SK-N-SH treated with all-trans-retinoic acid at 6 μM for 48 hours (cell line): ENCODE data around the gene ITCH.

Experiments
- ARNTL ChIP-seq: fragments of 450-650 bp; formaldehyde crosslinking; IDR thresholded peaks from 2 replicates; pipeline ENCODE4 v1.5.0; 2020; ENCODE audit warnings: low read depth, mild to moderate bottlenecking, moderate library complexity, borderline replicate concordance
- GLIS3 ChIP-seq: fragments of 250-450 bp; sonication (Bioruptor Pico); IDR thresholded peaks from 2 replicates; pipeline ENCODE4 v1.5.0; 2020; ENCODE audit warnings: mild to moderate bottlenecking, moderate library complexity
- PATZ1 ChIP-seq: fragments of 250-450 bp; sonication (Bioruptor Pico); IDR thresholded peaks from 2 replicates; pipeline ENCODE4 v1.8.0; 2020; ENCODE audit warnings: mild to moderate bottlenecking, moderate library complexity, borderline replicate concordance
- TOX ChIP-seq: fragments of 250-450 bp; sonication (Bioruptor Pico); IDR thresholded peaks from 2 replicates; pipeline ENCODE4 v1.8.0; 2021; ENCODE audit warnings: mild to moderate bottlenecking, moderate library complexity, borderline replicate concordance
- TSHZ2 ChIP-seq: fragments of 250-450 bp; sonication (Bioruptor Pico); IDR thresholded peaks from 2 replicates; pipeline ENCODE4 v1.5.0; 2020; ENCODE audit warnings: mild to moderate bottlenecking, moderate library complexity
- ZNF8 ChIP-seq: fragments of 450-650 bp; formaldehyde crosslinking; IDR thresholded peaks from 2 replicates; pipeline ENCODE4 v1.5.0; 2020; ENCODE audit warnings: mild to moderate bottlenecking, moderate library complexity

GRCh38 chr20:34362502-34363061 lies 491 bp upstream of the ITCH start:
- TF ChIP-seq TOX: no peak
- TF ChIP-seq GLIS3 (CRISPR knock-in tag): no peak
- TF ChIP-seq ZNF8 (CRISPR knock-in tag): no peak
- no peak for TF ChIP-seq ARNTL (CRISPR knock-in tag)
- TF ChIP-seq PATZ1 (CRISPR knock-in tag): no peak
- TF ChIP-seq TSHZ2 (CRISPR knock-in tag): no peak
